IPS-18a (cell line): ENCODE measurements around the gene CYB5R4.

Experiments used
- H3K27ac ChIP-seq: one replicate; pipeline ENCODE4 v1.5.1; 2013; ENCODE audit warnings: low read length
- H3K27me3 ChIP-seq: one replicate; pipeline ENCODE4 v1.6.1; 2013; ENCODE audit warnings: mild to moderate bottlenecking, low read length; ENCODE audit not compliant: control insufficient read depth, insufficient read depth
- H3K36me3 ChIP-seq: one replicate; pipeline ENCODE4 v1.6.1; 2013; ENCODE audit warnings: low read depth, low read length; ENCODE audit not compliant: control insufficient read depth
- H3K4me1 ChIP-seq: one replicate; pipeline ENCODE4 v1.6.1; 2013; ENCODE audit warnings: low read depth, low read length; ENCODE audit not compliant: control insufficient read depth
- H3K4me3 ChIP-seq: one replicate; pipeline ENCODE4 v1.5.1; 2013; ENCODE audit warnings: low read length
- H3K9ac ChIP-seq: one replicate; pipeline ENCODE4 v1.6.1; 2013; ENCODE audit warnings: mild to moderate bottlenecking, low read length, moderate library complexity
- H3K9me3 ChIP-seq: one replicate; pipeline ENCODE4 v1.6.1; 2013; ENCODE audit warnings: low read depth, low read length; ENCODE audit not compliant: control insufficient read depth

The CYB5R4 gene

DNA sequence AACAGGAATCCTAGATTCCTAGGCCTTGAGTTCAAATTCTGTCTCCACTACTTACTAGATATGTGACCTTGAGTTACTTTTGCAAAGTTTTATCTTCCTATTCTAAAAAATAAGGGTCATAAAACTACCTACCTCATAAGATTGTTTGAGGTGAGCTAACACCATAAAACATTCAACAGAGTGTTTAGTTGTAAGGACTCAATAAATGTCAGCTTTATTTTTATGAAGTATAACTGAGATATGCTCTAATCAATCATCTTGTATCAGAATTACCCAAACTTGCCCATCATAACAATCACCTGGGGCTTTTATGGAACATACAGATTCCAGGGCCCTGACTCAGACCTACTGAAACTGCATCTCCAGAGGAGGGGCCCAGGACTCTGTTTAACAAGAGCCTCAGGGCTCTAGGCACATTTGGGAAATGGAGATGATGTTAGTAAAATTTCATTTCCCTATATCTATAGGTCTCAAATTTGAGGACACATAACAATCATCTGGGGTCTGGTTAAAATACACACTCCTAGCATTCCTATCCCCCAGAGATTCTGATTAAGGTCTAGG lies 138.6 kb downstream of the CYB5R4 start:
- Histone ChIP-seq H3K4me1 (peaks cover 4% of the 10 kb centered on the region), H3K27ac (no peak overlapping the region), H3K27me3 (no peaks in the 10 kb centered on the region), H3K9ac (no peak overlapping the region), H3K36me3 (no peaks in the 10 kb centered on the region), H3K9me3 (no peaks in the 10 kb centered on the region), H3K4me3 (no peak overlapping the region)

GRCh38 chr6:84001119-84001518 lies 141.6 kb downstream of the CYB5R4 start:
- Histone ChIP-seq H3K9ac (no peak overlapping the region), H3K27ac (no peak overlapping the region), H3K36me3 (no peaks in the 10 kb centered on the region), H3K27me3 (no peaks in the 10 kb centered on the region), H3K4me3 (no peak overlapping the region), H3K4me1 (peaks cover 4% of the 10 kb centered on the region), H3K9me3 (no peaks in the 10 kb centered on the region)

- Histone ChIP-seq H3K4me3 (no peak overlapping the region), H3K9ac (no peak overlapping the region), H3K36me3 (no peaks in the 10 kb centered on the region), H3K9me3 (no peaks in the 10 kb centered on the region), H3K27me3 (no peaks in the 10 kb centered on the region), H3K27ac (no peak overlapping the region), H3K4me1 (peaks cover 4% of the 10 kb centered on the region)
Measured at GRCh38 chr6:84002226-84002625, 142.7 kb downstream of the CYB5R4 start.

- no peak overlapping the region for H3K9ac ChIP-seq
- H3K4me3 ChIP-seq: no peak overlapping the region
- H3K36me3 ChIP-seq: no peaks in the 10 kb centered on the region
- no peaks in the 10 kb centered on the region for H3K27me3 ChIP-seq
- no peaks in the 10 kb centered on the region for H3K9me3 ChIP-seq
- H3K4me1 ChIP-seq: peaks cover 4% of the 10 kb centered on the region
- H3K27ac ChIP-seq: no peak overlapping the region
Measured at GRCh38 chr6:84003131-84003530, 143.6 kb downstream of the CYB5R4 start.

DNA sequence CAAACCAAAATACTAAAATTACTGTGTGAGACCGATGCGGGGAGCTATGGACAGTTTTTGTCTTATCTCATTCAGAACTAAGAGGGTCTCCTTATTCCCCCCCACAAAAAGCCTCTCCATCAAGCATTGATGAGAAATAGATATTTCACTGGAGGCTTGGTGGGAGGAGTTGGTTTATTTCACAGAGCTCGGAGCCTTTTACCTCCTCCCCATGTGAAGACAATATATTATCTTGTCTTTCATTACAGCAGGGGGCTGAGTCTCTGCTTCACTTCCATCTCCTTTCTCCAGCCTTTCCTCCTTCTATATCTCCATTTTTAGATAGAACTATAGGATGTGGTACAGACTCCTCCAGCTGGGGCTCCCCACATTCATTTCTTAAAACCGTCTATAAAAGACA lies 144.2 kb downstream of the CYB5R4 start:
- Histone ChIP-seq H3K27me3 (no peaks in the 10 kb centered on the region), H3K4me3 (no peak overlapping the region), H3K4me1 (peaks cover 4% of the 10 kb centered on the region), H3K9ac (no peak overlapping the region), H3K36me3 (no peaks in the 10 kb centered on the region), H3K9me3 (no peaks in the 10 kb centered on the region), H3K27ac (no peak overlapping the region)

- Histone ChIP-seq H3K27me3 (no peaks in the 10 kb centered on the region), H3K4me3 (no peak overlapping the region), H3K9me3 (no peaks in the 10 kb centered on the region)
Measured at GRCh38 chr6:84007871-84008270, 148.4 kb downstream of the CYB5R4 start.

DNA sequence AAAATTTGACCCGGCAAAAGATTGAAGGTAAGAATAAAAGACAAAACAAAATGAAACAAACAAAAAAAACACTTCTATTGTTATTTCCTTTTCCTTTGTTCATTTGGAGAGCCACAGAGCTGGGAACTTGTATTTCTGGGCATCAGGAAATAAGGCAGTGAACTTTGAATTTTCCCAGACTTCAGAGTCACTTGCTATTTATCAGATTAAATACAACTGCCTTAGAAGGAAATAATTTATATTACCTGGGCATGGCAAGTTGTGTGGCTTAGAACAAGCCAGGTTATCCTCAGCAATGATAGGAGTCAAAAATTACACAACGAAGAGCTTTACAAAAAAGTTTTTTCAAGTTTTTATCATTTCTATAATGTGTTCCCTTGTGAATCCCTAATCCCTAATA lies 153.9 kb downstream of the CYB5R4 start:
- H3K9ac ChIP-seq: no peak overlapping the region
- H3K36me3 ChIP-seq: no peaks in the 10 kb centered on the region
- no peak overlapping the region for H3K4me3 ChIP-seq
- no peaks in the 10 kb centered on the region for H3K9me3 ChIP-seq
- no peaks in the 10 kb centered on the region for H3K4me1 ChIP-seq
- no peaks in the 10 kb centered on the region for H3K27me3 ChIP-seq
- H3K27ac ChIP-seq: no peak overlapping the region

More at GRCh38 chr6:84007871-84008270, 148.4 kb downstream of the CYB5R4 start:
- Histone ChIP-seq H3K9ac (no peak overlapping the region), H3K27ac (no peak overlapping the region), H3K36me3 (no peaks in the 10 kb centered on the region), H3K4me1 (no peaks in the 10 kb centered on the region)

- no peak overlapping the region for H3K4me3 ChIP-seq
- H3K4me1 ChIP-seq: no peaks in the 10 kb centered on the region
- H3K9me3 ChIP-seq: no peaks in the 10 kb centered on the region
- no peak overlapping the region for H3K27ac ChIP-seq
- no peak overlapping the region for H3K9ac ChIP-seq
- no peaks in the 10 kb centered on the region for H3K36me3 ChIP-seq
- no peaks in the 10 kb centered on the region for H3K27me3 ChIP-seq
Measured at GRCh38 chr6:84013931-84014330, 154.4 kb downstream of the CYB5R4 start.

GRCh38 chr6:84016029-84016428 lies 156.5 kb downstream of the CYB5R4 start:
- Histone ChIP-seq H3K9ac (no peak overlapping the region), H3K27ac (no peak overlapping the region)

More at GRCh38 chr6:84016029-84016428, 156.5 kb downstream of the CYB5R4 start:
- Histone ChIP-seq H3K4me1 (no peaks in the 10 kb centered on the region), H3K9me3 (no peaks in the 10 kb centered on the region), H3K27me3 (no peaks in the 10 kb centered on the region), H3K4me3 (no peak overlapping the region), H3K36me3 (no peaks in the 10 kb centered on the region)
